ENCODE measurements around the gene ARHGEF12.

The ARHGEF12 gene

DNA sequence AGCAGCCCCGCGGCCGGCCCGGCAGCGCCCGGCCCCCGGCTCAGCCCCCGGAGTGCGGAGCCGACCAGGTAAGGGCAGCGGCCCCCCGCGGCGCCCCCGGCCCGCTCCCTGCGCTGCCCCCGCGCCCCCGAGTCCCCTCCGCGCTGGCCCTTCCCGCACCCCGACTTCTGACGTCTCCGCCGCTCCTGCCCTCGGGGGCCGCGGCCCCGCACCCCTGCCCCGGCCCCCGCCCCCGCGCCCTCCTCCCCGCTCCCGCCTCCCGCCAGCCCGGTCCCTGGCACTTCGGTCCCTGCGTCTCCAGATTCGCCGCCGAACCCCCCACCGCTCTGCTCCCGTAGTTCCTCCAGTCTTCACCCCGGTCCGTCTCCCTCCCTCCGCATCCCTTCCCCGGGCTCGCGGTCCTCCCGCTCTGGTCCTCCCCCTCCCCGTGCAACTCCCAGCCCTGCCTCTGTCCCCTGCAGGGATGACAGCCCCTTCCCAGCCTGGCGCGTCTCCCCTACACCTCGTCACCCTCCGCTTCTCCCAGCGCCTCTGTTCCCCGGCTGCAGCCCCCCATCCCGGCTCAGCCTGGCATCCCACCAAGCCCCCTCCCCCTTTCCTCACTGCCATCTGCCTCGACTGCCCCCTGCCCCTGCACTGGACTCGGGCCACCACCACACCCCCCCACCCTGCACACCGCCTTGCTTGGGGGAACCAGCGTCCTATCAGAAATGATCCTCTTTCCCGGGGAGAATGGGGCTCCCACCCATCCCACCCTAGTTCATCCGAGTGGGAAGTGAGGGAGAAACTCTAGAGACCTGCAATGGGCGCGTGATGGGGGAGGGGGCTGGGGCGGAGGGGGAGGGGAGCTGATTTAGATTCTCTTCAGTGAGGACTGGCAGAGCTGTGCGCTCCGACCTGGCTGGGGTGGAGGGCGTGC, 175.9 kb downstream of the ARHGEF12 start:
- TF ChIP-seq, protein P1, sequence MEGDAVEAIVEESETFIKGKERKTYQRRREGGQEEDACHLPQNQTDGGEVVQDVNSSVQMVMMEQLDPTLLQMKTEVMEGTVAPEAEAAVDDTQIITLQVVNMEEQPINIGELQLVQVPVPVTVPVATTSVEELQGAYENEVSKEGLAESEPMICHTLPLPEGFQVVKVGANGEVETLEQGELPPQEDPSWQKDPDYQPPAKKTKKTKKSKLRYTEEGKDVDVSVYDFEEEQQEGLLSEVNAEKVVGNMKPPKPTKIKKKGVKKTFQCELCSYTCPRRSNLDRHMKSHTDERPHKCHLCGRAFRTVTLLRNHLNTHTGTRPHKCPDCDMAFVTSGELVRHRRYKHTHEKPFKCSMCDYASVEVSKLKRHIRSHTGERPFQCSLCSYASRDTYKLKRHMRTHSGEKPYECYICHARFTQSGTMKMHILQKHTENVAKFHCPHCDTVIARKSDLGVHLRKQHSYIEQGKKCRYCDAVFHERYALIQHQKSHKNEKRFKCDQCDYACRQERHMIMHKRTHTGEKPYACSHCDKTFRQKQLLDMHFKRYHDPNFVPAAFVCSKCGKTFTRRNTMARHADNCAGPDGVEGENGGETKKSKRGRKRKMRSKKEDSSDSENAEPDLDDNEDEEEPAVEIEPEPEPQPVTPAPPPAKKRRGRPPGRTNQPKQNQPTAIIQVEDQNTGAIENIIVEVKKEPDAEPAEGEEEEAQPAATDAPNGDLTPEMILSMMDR (IDR thresholded peaks at IDR 0.05; ENCODE audit: low read depth, low read length, missing control alignments), result no peak
- DNase-seq (ENCODE audit: low read depth), result no peak
- H3K4me3 ChIP-seq (ENCODE audit: low read depth, low read length), result peak overlapping the region; percentile 22; the same call in 1 of the 2 replicates

DNA sequence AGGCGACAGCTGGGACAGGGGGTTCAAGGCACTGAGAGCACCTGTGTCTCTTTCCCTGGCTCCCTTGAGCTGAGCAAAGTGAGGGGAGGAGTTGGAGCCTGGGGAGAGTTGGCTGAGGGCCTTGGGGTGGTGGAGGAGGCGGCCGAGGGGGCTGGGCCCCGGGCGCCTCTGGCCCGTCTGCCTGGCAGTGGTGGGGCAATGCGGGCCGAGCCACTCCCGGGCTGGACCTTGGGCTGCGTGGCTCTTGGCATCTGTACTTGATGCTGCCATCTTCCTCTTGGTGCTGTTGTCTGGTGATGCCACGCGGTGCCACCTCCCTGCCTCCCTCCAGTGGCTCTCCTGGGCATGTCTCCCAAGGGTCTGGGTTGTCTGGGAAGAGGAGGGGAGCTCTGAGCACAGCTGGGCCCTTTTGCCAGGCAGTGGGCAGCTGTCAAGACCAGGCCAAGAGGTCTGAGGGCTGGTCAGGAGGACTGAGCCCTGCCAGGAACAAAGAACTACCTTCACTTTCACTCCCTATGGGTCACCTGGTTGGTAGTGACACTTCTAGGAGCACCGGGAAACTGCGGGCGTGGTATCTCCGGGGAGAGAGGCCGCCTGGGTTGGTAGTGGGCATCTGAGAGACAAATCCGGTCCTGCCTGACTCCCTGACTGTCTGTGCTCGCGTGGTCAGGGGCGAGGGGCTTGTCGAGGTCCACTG, 176.7 kb downstream of the ARHGEF12 start:
- TF ChIP-seq, protein P1 (IDR thresholded peaks at IDR 0.05; ENCODE audit: low read depth, low read length, missing control alignments), result no peak
- no peak overlapping the region for H3K4me3 ChIP-seq (ENCODE audit: low read depth, low read length)
- DNase-seq (ENCODE audit: low read depth), result no peak

DNA sequence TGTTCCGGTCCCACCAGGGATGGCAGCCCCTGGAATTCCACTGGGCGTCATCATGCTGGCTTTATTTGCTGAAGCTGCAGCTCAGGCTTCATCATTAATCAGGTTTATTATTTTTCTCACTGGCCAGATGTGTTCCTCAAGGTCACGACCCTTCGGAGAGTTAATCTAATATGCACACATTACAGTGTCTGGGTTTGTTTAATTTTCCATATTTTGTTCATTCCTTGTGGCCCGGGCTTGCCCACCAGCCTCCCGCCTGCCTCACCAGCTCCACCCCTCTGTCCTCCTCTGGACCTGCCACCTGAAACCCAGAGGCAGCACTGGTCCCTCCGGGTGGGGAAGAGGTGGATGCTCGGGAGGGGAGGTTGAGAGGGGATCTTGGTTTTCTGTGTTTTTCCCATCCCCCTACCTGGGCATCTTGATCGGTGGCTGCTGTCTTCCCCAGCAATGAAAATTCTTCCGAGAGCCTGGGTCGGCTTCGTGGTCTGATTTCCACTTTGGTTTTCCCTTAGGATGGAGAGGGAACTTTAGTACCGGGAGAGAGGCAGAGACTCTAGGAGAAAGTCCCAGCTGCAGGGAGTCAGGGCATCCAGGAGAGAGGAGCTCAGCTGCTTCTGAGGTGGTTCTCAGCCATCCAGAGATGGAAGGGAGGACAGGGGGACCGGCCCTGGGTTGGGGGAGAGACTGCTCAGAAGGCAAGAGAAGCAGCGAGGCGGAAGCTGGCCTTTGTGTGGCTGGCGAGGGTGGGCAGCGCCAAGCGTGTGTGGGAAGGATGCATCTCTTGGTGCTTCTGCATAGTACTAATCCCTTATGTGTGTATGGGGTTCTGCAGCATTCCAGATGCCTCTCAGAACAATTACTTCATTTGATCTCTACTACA, 177.5 kb downstream of the ARHGEF12 start:
- no peak overlapping the region for H3K4me3 ChIP-seq (ENCODE audit: low read depth, low read length)
- DNase-seq (ENCODE audit: low read depth), result no peak
- TF ChIP-seq, protein P1 (IDR thresholded peaks at IDR 0.05; ENCODE audit: low read depth, low read length, missing control alignments), result no peak

DNA sequence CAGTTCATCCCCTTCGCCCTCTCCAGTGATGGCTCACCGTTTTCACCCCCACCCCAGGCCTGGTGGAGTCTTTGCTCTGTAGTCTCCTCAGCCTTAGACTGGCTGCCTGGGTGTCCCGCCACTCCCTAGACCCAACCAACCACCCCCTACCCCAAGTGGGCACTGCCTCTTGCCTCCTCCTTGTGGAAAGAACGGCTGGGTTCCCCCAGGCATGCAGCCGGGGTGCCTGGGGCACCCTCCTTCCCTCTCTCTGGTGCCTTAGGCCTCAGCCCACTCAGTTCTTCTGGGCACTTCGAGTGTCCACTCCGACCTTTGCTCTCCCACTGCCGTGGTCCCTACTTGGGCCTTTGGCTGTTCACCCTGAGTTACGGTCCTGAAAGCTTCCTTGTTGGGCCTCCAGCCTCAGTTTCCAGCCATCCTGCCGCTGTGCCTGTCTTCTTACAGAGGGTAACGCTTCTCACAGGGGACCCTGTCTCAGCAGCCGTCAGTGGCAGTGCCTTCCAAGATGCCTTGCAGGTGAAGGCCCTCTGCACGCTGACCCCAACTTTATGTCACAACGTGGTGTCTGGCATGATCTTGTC, 178.4 kb downstream of the ARHGEF12 start:
- TF ChIP-seq, protein P1 (IDR thresholded peaks at IDR 0.05; ENCODE audit: low read depth, low read length, missing control alignments), result no peak
- no peak overlapping the region for H3K4me3 ChIP-seq (ENCODE audit: low read depth, low read length)
- no peak for DNase-seq (ENCODE audit: low read depth)

DNA sequence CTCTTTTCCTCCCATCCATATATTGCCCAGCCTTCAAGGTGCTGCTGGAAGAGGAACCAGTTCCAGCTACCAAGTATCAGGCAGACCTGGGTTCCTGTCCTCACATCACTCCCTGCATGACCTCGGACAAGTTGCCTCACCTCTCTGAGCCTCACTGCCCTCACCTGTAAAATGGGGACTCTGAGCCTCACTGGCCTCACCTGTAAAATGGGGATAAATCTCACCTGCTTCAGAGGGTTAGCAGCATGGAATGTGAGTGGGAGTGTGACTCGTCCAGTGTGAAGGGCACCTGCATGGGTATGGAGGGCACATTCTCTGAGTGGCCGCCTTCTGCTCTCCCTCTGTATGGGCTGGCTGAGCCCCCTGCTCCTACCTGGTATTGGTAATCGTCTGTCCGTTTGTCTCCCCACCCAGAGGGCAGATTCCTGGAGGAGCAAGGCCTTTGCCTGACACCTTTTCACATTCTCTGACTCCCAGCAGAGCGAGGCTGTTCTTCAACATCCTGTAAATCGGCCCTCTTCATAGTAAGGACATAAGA, 179.0 kb downstream of the ARHGEF12 start:
- TF ChIP-seq, protein P1 (IDR thresholded peaks at IDR 0.05; ENCODE audit: low read depth, low read length, missing control alignments), result no peak
- no peak overlapping the region for H3K4me3 ChIP-seq (ENCODE audit: low read depth, low read length)
- DNase-seq (ENCODE audit: low read depth), result no peak
